Measurements from ENCODE around the gene CTXN3.

Gene CTXN3

GRCh38 chr5:127700237-127700766 lies 51.4 kb downstream of the CTXN3 start:
- no peak for DNase-seq

GRCh38 chr5:127702434-127702833 lies 53.6 kb downstream of the CTXN3 start:
- DNase-seq = no peak

- DNase-seq = no peak
These were observed 54.2 kb downstream of the CTXN3 start, which contains the start of gene CCDC192 for GRCh38 chr5:127702926-127703561. Gene CCDC192, plus strand, starts transcription at chr5:127703391. Its CDS starts 55 bp downstream, at chr5:127703446.

GRCh38 chr5:127705120-127705892 lies 56.4 kb downstream of the CTXN3 start:
- peak in 1 of 2 experiments; percentile 27 for DNase-seq

GRCh38 chr5:127706691-127707090 lies 57.8 kb downstream of the CTXN3 start:
- no peak for DNase-seq

- DNase-seq = no peak
These were observed 58.3 kb downstream of the CTXN3 start for GRCh38 chr5:127707209-127707608.
